GM12891 (cell line): Measurements from ENCODE around the gene NFATC2.

Experiments used
- DNase-seq: peaks from one replicate; pipeline ENCODE4 v3.0.0; 2011; ENCODE audit warnings: low spot score; ENCODE audit not compliant: insufficient read length
- FAIRE-seq: peaks from 2 replicates; lab custom pipeline; 2011; peaks lifted over from hg19 to GRCh38; lab: Jason Lieb, UNC
- PAX5 ChIP-seq: IDR thresholded peaks from 2 replicates; pipeline ENCODE4 v1.6.1; 2011; ENCODE audit warnings: low read length, moderate library complexity, mild to moderate bottlenecking; ENCODE audit not compliant: insufficient read depth, severe bottlenecking
- POLR2A ChIP-seq: IDR thresholded peaks from 2 replicates; pipeline ENCODE4 v1.6.1; 2011; ENCODE audit warnings: low read depth, low read length, control low read depth
- POLR2AphosphoS5 ChIP-seq: IDR thresholded peaks from 2 replicates; pipeline ENCODE4 v1.6.1; 2011; ENCODE audit warnings: low read depth, low read length, control low read depth
- POU2F2 ChIP-seq: IDR thresholded peaks from 2 replicates; pipeline ENCODE4 v1.6.1; 2011; ENCODE audit warnings: low read depth, mild to moderate bottlenecking, control low read depth, low read length, moderate library complexity
- SPI1 ChIP-seq: IDR thresholded peaks from 2 replicates; pipeline ENCODE4 v1.6.1; 2011; ENCODE audit warnings: low read depth, low read length, control low read depth
- TAF1 ChIP-seq: IDR thresholded peaks from 2 replicates; pipeline ENCODE4 v1.6.1; 2011; ENCODE audit warnings: low read depth, low read length, control low read depth

NFATC2 gene

DNA sequence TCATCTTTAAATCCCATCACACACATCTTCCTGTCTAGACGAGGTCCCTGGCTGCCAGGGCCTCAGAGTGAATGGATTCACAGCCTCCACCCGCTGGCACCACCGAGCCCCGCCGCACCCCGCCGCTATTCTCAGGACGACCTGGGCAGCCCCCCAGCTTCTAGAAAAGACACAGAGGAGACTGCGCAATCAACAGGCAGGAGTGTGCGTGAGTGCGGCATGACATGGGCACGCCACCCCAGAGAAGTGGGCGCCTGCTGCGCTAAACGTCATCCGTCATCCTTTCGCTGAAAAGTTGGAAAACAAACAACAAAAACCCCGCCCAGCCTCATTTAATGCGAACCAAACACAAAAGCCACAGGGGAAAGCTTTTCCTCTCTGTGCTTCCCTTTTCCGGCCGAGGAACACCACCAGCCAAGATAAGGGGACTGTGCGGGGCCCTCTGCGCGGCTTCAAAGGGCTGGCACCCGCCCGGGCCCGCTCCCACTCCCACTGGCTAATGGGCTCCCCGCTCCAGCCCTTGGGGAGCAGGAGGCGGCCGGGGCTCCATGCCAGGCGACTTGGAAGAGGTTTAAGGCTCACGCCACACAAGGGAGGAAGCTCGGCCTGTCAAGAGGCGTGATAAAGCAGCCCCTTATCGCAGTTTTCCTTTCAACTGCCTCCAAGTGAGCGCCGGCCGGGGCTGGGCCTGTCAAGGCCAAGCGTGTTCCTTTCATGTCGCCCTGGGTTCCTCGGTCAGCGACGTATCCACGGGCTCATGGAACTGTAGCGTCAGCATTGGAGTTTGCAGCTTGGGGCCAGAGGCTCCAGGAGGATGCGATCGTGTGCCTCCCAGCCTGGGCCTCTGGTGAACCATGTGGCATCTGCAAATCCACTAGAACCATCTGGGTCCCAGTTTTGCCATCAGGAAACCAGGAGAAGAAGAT is 50.1 kb downstream of the NFATC2 start:
- DNase-seq (no peak), FAIRE-seq (no peak)
- TF ChIP-seq PAX5 (no peak), TAF1 (no peak), POU2F2 (no peak)

DNA sequence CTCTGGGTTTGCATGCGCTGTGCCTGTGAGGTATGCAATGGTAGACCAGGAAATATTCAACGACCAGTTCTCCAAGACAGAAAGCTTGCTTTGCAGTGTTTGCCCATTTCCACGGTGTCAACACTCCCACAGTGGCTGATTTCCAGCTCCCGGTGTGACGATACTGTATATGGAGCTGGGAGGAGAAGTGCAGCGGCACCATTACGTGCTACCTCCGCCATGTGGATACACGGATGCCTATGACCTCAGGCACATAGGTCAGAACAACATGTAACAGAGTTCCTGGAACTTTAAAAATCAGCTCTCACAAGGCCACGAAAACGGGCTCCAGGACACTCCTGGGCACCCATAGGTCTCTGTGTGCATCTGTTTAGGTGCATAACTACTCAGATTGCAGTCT is 51.1 kb downstream of the NFATC2 start:
- FAIRE-seq (no peak), DNase-seq (no peak)
- no peak for TF ChIP-seq POU2F2
- TF ChIP-seq PAX5: no peak
- no peak for TF ChIP-seq POLR2AphosphoS5

DNA sequence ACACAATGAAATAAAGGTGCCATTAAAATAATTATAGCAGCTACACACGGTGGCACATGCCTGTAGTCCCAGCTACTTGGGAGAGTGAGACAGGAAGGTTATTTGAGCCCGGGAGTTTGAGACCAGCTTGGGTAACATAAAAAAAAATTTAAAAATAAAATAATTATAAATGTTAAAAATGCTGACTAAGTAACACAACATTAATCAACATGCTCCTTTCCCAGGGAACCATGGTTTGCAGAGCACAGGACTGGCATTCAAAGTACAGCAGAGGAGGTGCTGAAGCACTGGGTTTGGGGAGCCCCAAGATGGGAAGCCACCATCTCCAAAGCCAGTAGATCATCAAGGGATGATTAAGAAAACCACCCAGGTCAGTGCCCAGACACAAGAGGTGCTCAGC is 51.9 kb downstream of the NFATC2 start:
- TF ChIP-seq POU2F2 (no peak), TAF1 (no peak), POLR2AphosphoS5 (no peak), SPI1 (no peak), POLR2A (no peak), PAX5 (no peak)
- FAIRE-seq: no peak
- no peak for DNase-seq

DNA sequence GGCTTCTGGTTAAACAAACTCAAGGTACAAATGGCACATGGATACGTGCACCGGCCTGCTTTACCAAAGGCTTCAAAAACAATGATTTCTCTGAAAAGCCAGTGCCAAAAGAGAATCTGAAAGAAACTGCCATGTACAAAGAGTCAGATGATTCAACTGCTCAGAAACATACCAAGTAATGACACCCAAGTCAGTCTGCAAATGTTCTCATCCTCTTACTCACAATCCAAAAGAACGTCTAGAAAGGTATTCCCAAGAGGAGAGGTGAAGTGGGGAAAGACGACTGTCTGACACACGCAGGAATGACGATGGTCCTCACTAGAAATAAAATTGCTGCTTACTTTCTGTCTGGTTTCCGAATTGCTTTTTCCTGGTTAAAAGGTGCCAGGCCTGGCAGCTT is 52.9 kb downstream of the NFATC2 start:
- no peak for TF ChIP-seq SPI1
- TF ChIP-seq POLR2AphosphoS5: no peak
- TF ChIP-seq POU2F2: no peak
- TF ChIP-seq PAX5: no peak
- FAIRE-seq (no peak), DNase-seq (no peak)

DNA sequence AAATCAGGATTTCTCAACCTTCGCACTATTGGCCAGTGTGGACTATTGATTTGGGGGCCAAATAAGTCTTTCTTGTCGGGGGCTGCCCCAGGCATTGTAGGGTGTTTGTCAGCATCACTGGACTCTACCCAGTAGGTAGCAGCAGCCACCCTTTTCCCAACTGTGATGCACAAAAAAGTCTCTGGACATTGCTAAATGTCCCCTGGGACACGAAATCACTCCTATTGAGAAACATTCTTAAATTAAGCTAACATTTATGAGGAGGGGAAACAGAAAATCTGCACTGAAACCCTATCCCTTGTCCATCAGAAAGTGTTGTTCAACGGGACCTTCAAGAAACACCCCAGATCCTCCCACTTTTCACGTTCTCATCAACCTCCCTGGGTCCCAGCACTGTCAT is 54.2 kb downstream of the NFATC2 start:
- TF ChIP-seq POU2F2: no peak
- TF ChIP-seq POLR2A: no peak
- TF ChIP-seq SPI1: no peak
- TF ChIP-seq POLR2AphosphoS5: no peak
- TF ChIP-seq PAX5: no peak
- no peak for TF ChIP-seq TAF1
- FAIRE-seq: no peak
- no peak for DNase-seq

DNA sequence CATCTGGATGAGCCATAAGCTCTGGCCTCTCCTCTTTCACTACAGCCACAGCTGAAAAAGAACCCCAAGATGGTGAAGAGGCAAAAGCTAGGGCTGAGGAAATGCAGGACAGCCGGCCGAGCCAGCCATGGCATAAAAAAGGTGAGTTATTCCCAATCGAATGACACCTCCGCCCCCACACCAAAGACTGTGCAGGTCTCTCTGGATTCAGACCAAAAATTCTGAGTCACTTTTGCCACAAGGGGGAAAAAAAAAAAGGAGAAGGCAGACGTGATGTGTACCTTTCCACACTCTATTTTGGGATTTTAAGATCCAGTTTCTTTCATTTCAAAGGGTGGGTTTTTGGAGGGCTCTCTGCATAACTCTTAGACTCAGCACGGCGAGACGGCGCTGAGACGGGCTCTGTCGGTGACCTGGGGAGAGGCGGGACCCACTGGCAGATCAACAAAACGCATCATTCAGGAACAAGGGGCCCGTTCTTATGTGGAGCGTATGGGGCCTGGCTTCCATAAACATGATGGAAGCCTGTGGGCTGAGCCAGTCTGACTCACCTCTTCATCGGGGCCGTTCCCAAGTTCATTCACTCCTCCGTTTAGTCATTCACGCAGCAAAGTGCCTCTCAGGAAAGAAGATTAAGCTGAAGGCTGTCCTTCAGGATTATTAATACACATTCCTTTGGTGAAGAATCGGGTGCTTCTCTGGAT is 54.8 kb downstream of the NFATC2 start:
- FAIRE-seq (no peak), DNase-seq (no peak)
- TF ChIP-seq POU2F2: no peak
- no peak for TF ChIP-seq POLR2A
- TF ChIP-seq SPI1: no peak
- no peak for TF ChIP-seq TAF1
- TF ChIP-seq PAX5: no peak
- no peak for TF ChIP-seq POLR2AphosphoS5

DNA sequence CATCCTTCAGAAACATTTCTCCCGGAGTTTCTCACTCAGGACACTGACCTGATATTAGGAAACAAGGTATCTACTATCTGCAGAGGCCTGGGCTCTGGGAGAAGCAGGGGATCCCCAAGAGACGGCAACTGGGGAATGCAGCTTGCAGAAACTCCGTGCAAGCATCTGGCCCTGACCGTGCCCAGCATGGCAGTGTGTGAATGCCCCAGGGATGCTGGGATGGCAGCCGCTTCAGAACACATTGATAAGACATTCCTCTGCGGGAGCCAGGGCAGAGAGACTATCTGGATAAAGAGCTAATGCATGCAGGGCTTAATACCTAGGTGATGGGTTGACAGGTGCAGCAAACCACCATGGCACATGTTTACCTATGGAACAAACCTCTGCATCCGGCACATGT is 55.4 kb downstream of the NFATC2 start:
- DNase-seq: no peak
- TF ChIP-seq POLR2A: no peak
- no peak for TF ChIP-seq PAX5
- no peak for TF ChIP-seq POLR2AphosphoS5
- TF ChIP-seq TAF1: no peak
- no peak for FAIRE-seq

DNA sequence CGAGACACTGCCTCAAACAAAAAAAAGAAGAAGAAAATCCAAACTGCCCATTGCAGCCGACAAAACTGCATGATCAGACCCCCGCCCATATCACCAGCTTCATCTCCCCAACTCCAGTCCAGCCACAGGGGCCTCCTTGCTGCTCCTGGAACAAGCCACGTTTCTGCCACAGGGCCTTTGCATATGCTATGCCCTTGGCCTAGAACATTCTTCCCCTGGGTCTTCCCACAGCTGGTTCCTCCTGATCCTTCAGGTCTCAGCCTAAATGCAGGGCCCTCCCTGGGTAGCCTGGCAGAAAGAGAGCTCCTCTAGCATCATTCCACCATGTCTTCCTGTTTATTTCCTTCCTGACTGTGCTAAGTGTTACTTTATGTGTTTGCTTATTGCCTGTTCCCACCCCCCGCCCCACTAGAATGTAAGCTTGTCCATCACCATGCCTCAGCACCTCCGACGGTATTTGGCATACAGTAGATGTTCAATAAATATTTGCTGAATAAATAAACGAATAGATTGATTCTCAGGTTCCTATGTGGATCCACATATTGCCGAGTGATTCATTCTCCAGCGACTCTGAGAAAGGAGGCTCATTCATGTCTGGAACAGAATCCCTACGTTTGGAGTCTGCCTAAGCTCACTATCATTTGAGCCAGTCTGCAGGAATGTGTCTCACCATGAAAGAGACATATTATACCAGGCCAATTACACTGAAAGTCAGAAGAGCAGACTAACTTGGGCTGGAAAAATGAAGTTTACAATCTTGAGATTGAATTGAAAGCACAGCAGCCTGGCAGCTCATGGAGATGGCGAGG is 56.1 kb downstream of the NFATC2 start:
- no peak for FAIRE-seq
- TF ChIP-seq POLR2A: no peak
- no peak for TF ChIP-seq SPI1
- no peak for TF ChIP-seq TAF1
- TF ChIP-seq PAX5: no peak
- TF ChIP-seq POU2F2: no peak
- TF ChIP-seq POLR2AphosphoS5: no peak

DNA sequence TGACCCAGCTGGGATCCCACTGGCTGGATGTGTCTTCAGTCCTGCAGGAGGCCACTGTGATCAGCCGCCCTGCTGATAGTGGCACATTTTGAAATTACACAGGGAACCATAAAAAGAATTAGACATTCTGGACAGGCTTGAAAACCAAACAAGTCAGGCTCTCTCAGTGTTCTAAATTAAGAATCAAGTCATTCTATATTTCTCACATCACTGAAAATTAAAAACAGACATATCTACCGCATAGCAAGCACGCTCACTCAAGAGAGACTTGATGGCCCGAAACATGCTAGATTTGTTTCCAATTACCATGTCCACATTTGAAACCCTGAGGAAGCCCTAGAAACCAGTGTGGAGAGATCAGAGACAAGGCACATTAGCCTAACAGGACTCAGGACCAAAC is 57.7 kb downstream of the NFATC2 start:
- DNase-seq (no peak), FAIRE-seq (no peak)
- TF ChIP-seq POU2F2 (no peak), PAX5 (no peak), SPI1 (no peak), POLR2A (no peak), POLR2AphosphoS5 (no peak), TAF1 (no peak)

More for the DNA sequence above, 56.1 kb downstream of the NFATC2 start:
- no peak for DNase-seq
